GM23338 (cell line): ENCODE measurements around the gene CIB1. TPM values are rescaled to one million over a fixed set of nuclear protein-coding genes. Genes with fewer than 3 reads are reported as not detected.

Experiments used
- ATAC-seq: fragments of 200-7000 bp; cut with Tn5 transposase; 3 replicates; pipeline ENCODE4 v1.9.1; 2020
- DNase-seq: peaks from one replicate; pipeline ENCODE4 v3.0.0-alpha.2; 2015; ENCODE audit warnings: low spot score
- H2AFZ ChIP-seq: fragments of 200-600 bp; sonication (generic); 2 replicates; pipeline ENCODE4 v1.8.0; 2016; ENCODE audit warnings: antibody characterized with exemption, mild to moderate bottlenecking, moderate library complexity
- H3F3A ChIP-seq: fragments of 200-600 bp; sonication (generic); replicated peaks from 2 replicates; pipeline ENCODE4 v1.8.0; 2017; ENCODE audit warnings: antibody characterized with exemption, mixed run types, low read depth
- H3K27ac ChIP-seq: fragments of 200-600 bp; sonication (generic); 2 replicates; pipeline ENCODE4 v1.6.1; 2016; ENCODE audit warnings: low read depth
- H3K27me3 ChIP-seq: fragments of 200-600 bp; sonication (generic); 2 replicates; pipeline ENCODE4 v1.8.0; 2016; ENCODE audit warnings: mild to moderate bottlenecking, mixed run types, moderate library complexity; ENCODE audit not compliant: insufficient read depth
- H3K36me3 ChIP-seq: fragments of 200-600 bp; sonication (generic); 2 replicates; pipeline ENCODE4 v1.8.0; 2016; ENCODE audit warnings: mild to moderate bottlenecking; ENCODE audit not compliant: insufficient read depth
- H3K4me1 ChIP-seq: fragments of 200-600 bp; sonication (generic); 2 replicates; pipeline ENCODE4 v1.8.0; 2016; ENCODE audit warnings: mild to moderate bottlenecking, moderate library complexity; ENCODE audit not compliant: insufficient read depth
- H3K4me2 ChIP-seq: fragments of 200-600 bp; sonication (generic); 2 replicates; pipeline ENCODE4 v1.7.1; 2017; ENCODE audit warnings: mixed run types
- H3K4me3 ChIP-seq: fragments of 200-600 bp; sonication (generic); 2 replicates; pipeline ENCODE4 v1.6.1; 2016; ENCODE audit warnings: mixed run types
- H3K79me2 ChIP-seq: fragments of 200-600 bp; sonication (generic); replicated peaks from 2 replicates; pipeline ENCODE4 v1.8.0; 2017; ENCODE audit warnings: mild to moderate bottlenecking; ENCODE audit not compliant: insufficient read depth
- H3K9me2 ChIP-seq: fragments of 200-600 bp; sonication (generic); 2 replicates; pipeline ENCODE4 v1.8.0; 2017; ENCODE audit not compliant: insufficient read depth
- H4K20me1 ChIP-seq: fragments of 200-600 bp; sonication (generic); replicated peaks from 2 replicates; pipeline ENCODE4 v1.8.0; 2017; ENCODE audit warnings: mild to moderate bottlenecking; ENCODE audit not compliant: insufficient read depth
- H3K27ac Mint-ChIP-seq: 2 replicates; pipeline ENCODE4 v1.8.0; 2020; ENCODE audit warnings: inconsistent platforms, mild to moderate bottlenecking, moderate library complexity, mixed read lengths
- H3K27me3 Mint-ChIP-seq: 3 replicates; pipeline ENCODE4 v1.8.0; 2022; ENCODE audit warnings: low read depth, mild to moderate bottlenecking, moderate library complexity, mixed read lengths, inconsistent platforms; ENCODE audit not compliant: insufficient read depth, poor library complexity
- H3K36me3 Mint-ChIP-seq: 3 replicates; pipeline ENCODE4 v1.8.0; 2021; ENCODE audit warnings: low read depth, mild to moderate bottlenecking, inconsistent platforms, moderate library complexity, mixed read lengths
- H3K4me1 Mint-ChIP-seq: 3 replicates; pipeline ENCODE4 v1.8.0; 2020; ENCODE audit warnings: mild to moderate bottlenecking, inconsistent platforms, mixed read lengths
- H3K4me3 Mint-ChIP-seq: 3 replicates; pipeline ENCODE4 v1.8.0; 2021; ENCODE audit warnings: moderate library complexity, mild to moderate bottlenecking, inconsistent platforms, mixed read lengths
- H3K9me3 Mint-ChIP-seq: 3 replicates; pipeline ENCODE4 v1.8.0; 2020; ENCODE audit warnings: moderate library complexity, mild to moderate bottlenecking, inconsistent platforms, mixed read lengths
- CREB1 ChIP-seq: fragments of 250-450 bp; sonication (Bioruptor Pico); IDR thresholded peaks from 2 replicates; pipeline ENCODE4 v1.5.0; 2020; ENCODE audit warnings: low read depth, mild to moderate bottlenecking, moderate library complexity
- ETS1 ChIP-seq: IDR thresholded peaks from 2 replicates; pipeline ENCODE4 v1.6.1; 2016; ENCODE audit warnings: antibody characterized with exemption
- EZH2 ChIP-seq: fragments of 200-600 bp; sonication (generic); IDR thresholded peaks from one replicate; pipeline ENCODE4 v1.8.0; 2017; ENCODE audit warnings: antibody characterized with exemption, mild to moderate bottlenecking, low read depth; ENCODE audit not compliant: unreplicated experiment
- EZH2phosphoT487 ChIP-seq: fragments of 200-600 bp; sonication (generic); IDR thresholded peaks from one replicate; pipeline ENCODE4 v1.8.1; 2018; ENCODE audit warnings: antibody characterized with exemption; ENCODE audit not compliant: unreplicated experiment
- JUNB ChIP-seq: IDR thresholded peaks from one replicate; pipeline ENCODE4 v1.6.1; 2016; ENCODE audit warnings: antibody characterized with exemption; ENCODE audit not compliant: unreplicated experiment
- NANOG ChIP-seq: IDR thresholded peaks from 2 replicates; pipeline ENCODE4 v1.6.1; 2016; ENCODE audit warnings: antibody characterized with exemption, borderline replicate concordance
- POLR2AphosphoS5 ChIP-seq: IDR thresholded peaks from 2 replicates; pipeline ENCODE4 v1.6.1; 2016; ENCODE audit warnings: antibody characterized with exemption, low read depth
- STAT1 ChIP-seq: IDR thresholded peaks from one replicate; pipeline ENCODE4 v1.6.1; 2016; ENCODE audit warnings: antibody characterized with exemption; ENCODE audit not compliant: unreplicated experiment
- ZNF114 ChIP-seq: fragments of 250-450 bp; sonication (Bioruptor Pico); IDR thresholded peaks from 2 replicates; pipeline ENCODE4 v1.5.0; 2020; ENCODE audit warnings: mild to moderate bottlenecking, moderate library complexity
- ZNF331 ChIP-seq: fragments of 250-450 bp; sonication (Bioruptor Pico); IDR thresholded peaks from 2 replicates; pipeline ENCODE4 v1.5.0; 2020; ENCODE audit warnings: low read depth, mild to moderate bottlenecking, moderate library complexity
- polyA plus RNA-seq: library from polyadenylated mRNA; unstranded; fragments of >200 nt; fragmentation: Nextera tagmentation; extraction: Ambion mirVana; gene quantifications from 2 replicates; pipeline ENCODE4 v1.2.1, GENCODE V29; 2016
- total RNA-seq: library from RNA; depleted of rRNA; stranded (reverse); fragments of >200 nt; shearing (Covaris generic); gene quantifications from 2 replicates; pipeline ENCODE4 v1.2.3, GENCODE V29; 2014
- TF ChIP-seq, protein P1 (sequence below): IDR thresholded peaks from one replicate; pipeline ENCODE4 v1.6.1; 2018; ENCODE audit warnings: antibody characterized with exemption; ENCODE audit not compliant: unreplicated experiment
- TF ChIP-seq, protein P2 (sequence below), 2 experiments: fragments of 200-600 bp in 1 of 2; sonication (generic) in 1 of 2; conservative IDR thresholded peaks; 2 replicates each; pipeline versions ENCODE4 v1.5.1 to v1.6.1; 2016 to 2017; ENCODE audit warnings: antibody characterized with exemption in 2 of 2, low read depth in 2 of 2, mild to moderate bottlenecking in 2 of 2, moderate library complexity in 1 of 2
- TF ChIP-seq, protein P3 (sequence below): fragments of 250-450 bp; sonication (Bioruptor Pico); IDR thresholded peaks from 2 replicates; pipeline ENCODE4 v1.5.0; 2020; ENCODE audit warnings: mild to moderate bottlenecking, moderate library complexity

Gene CIB1
- total and polyA plus RNA-seq, 2 experiments from 2014 or later: 9.8 to 35.9 TPM

GRCh38 chr15:90227336-90227735 lies 6.4 kb downstream of the CIB1 start:
- H3K9me2 ChIP-seq: no peaks in the 10 kb centered on the region
- H2AFZ ChIP-seq: no peak overlapping the region
- Mint-ChIP-seq H3K4me3 (no peak overlapping the region), H3K36me3 (peaks cover 31% of the 10 kb centered on the region), H3K27ac (no peak overlapping the region), H3K9me3 (no peaks in the 10 kb centered on the region), H3K27me3 (peaks cover 8% of the 10 kb centered on the region), H3K4me1 (peaks cover 2% of the 10 kb centered on the region; the same call in 1 of the 3 replicates)
- no peak for ATAC-seq
- peaks cover under 1% of the 10 kb centered on the region; the same call in 1 of the 2 replicates for H3K4me1 ChIP-seq
- no peak overlapping the region for H3K4me3 ChIP-seq
- no peak for DNase-seq
- TF ChIP-seq NANOG (no peak), ETS1 (no peak), ZNF114 (no peak), JUNB (no peak), EZH2 (no peak), STAT1 (no peak), EZH2phosphoT487 (no peak), POLR2AphosphoS5 (no peak), ZNF331 (CRISPR knock-in tag) (no peak), CREB1 (CRISPR knock-in tag) (no peak)
- TF ChIP-seq, protein P1, sequence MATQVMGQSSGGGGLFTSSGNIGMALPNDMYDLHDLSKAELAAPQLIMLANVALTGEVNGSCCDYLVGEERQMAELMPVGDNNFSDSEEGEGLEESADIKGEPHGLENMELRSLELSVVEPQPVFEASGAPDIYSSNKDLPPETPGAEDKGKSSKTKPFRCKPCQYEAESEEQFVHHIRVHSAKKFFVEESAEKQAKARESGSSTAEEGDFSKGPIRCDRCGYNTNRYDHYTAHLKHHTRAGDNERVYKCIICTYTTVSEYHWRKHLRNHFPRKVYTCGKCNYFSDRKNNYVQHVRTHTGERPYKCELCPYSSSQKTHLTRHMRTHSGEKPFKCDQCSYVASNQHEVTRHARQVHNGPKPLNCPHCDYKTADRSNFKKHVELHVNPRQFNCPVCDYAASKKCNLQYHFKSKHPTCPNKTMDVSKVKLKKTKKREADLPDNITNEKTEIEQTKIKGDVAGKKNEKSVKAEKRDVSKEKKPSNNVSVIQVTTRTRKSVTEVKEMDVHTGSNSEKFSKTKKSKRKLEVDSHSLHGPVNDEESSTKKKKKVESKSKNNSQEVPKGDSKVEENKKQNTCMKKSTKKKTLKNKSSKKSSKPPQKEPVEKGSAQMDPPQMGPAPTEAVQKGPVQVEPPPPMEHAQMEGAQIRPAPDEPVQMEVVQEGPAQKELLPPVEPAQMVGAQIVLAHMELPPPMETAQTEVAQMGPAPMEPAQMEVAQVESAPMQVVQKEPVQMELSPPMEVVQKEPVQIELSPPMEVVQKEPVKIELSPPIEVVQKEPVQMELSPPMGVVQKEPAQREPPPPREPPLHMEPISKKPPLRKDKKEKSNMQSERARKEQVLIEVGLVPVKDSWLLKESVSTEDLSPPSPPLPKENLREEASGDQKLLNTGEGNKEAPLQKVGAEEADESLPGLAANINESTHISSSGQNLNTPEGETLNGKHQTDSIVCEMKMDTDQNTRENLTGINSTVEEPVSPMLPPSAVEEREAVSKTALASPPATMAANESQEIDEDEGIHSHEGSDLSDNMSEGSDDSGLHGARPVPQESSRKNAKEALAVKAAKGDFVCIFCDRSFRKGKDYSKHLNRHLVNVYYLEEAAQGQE: no peak
- TF ChIP-seq, protein P2, sequence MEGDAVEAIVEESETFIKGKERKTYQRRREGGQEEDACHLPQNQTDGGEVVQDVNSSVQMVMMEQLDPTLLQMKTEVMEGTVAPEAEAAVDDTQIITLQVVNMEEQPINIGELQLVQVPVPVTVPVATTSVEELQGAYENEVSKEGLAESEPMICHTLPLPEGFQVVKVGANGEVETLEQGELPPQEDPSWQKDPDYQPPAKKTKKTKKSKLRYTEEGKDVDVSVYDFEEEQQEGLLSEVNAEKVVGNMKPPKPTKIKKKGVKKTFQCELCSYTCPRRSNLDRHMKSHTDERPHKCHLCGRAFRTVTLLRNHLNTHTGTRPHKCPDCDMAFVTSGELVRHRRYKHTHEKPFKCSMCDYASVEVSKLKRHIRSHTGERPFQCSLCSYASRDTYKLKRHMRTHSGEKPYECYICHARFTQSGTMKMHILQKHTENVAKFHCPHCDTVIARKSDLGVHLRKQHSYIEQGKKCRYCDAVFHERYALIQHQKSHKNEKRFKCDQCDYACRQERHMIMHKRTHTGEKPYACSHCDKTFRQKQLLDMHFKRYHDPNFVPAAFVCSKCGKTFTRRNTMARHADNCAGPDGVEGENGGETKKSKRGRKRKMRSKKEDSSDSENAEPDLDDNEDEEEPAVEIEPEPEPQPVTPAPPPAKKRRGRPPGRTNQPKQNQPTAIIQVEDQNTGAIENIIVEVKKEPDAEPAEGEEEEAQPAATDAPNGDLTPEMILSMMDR (conservative IDR thresholded peaks at IDR 0.05; ENCODE audit: low read depth in 2 of 2): no peak
- TF ChIP-seq, protein P3, sequence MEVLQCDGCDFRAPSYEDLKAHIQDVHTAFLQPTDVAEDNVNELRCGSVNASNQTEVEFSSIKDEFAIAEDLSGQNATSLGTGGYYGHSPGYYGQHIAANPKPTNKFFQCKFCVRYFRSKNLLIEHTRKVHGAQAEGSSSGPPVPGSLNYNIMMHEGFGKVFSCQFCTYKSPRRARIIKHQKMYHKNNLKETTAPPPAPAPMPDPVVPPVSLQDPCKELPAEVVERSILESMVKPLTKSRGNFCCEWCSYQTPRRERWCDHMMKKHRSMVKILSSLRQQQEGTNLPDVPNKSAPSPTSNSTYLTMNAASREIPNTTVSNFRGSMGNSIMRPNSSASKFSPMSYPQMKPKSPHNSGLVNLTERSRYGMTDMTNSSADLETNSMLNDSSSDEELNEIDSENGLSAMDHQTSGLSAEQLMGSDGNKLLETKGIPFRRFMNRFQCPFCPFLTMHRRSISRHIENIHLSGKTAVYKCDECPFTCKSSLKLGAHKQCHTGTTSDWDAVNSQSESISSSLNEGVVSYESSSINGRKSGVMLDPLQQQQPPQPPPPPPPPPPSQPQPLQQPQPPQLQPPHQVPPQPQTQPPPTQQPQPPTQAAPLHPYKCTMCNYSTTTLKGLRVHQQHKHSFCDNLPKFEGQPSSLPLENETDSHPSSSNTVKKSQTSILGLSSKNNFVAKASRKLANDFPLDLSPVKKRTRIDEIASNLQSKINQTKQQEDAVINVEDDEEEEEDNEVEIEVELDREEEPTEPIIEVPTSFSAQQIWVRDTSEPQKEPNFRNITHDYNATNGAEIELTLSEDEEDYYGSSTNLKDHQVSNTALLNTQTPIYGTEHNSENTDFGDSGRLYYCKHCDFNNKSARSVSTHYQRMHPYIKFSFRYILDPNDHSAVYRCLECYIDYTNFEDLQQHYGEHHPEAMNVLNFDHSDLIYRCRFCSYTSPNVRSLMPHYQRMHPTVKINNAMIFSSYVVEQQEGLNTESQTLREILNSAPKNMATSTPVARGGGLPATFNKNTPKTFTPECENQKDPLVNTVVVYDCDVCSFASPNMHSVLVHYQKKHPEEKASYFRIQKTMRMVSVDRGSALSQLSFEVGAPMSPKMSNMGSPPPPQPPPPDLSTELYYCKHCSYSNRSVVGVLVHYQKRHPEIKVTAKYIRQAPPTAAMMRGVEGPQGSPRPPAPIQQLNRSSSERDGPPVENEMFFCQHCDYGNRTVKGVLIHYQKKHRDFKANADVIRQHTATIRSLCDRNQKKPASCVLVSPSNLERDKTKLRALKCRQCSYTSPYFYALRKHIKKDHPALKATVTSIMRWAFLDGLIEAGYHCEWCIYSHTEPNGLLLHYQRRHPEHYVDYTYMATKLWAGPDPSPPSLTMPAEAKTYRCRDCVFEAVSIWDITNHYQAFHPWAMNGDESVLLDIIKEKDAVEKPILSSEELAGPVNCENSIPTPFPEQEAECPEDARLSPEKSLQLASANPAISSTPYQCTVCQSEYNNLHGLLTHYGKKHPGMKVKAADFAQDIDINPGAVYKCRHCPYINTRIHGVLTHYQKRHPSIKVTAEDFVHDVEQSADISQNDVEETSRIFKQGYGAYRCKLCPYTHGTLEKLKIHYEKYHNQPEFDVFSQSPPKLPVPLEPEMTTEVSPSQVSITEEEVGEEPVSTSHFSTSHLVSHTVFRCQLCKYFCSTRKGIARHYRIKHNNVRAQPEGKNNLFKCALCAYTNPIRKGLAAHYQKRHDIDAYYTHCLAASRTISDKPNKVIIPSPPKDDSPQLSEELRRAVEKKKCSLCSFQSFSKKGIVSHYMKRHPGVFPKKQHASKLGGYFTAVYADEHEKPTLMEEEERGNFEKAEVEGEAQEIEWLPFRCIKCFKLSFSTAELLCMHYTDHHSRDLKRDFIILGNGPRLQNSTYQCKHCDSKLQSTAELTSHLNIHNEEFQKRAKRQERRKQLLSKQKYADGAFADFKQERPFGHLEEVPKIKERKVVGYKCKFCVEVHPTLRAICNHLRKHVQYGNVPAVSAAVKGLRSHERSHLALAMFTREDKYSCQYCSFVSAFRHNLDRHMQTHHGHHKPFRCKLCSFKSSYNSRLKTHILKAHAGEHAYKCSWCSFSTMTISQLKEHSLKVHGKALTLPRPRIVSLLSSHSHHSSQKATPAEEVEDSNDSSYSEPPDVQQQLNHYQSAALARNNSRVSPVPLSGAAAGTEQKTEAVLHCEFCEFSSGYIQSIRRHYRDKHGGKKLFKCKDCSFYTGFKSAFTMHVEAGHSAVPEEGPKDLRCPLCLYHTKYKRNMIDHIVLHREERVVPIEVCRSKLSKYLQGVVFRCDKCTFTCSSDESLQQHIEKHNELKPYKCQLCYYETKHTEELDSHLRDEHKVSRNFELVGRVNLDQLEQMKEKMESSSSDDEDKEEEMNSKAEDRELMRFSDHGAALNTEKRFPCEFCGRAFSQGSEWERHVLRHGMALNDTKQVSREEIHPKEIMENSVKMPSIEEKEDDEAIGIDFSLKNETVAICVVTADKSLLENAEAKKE (CRISPR knock-in tag): no peak
- no peaks in the 10 kb centered on the region; the same call in 1 of the 2 replicates for H4K20me1 ChIP-seq
- no peaks in the 10 kb centered on the region for H3K79me2 ChIP-seq
- no peak overlapping the region for H3K4me2 ChIP-seq
- H3F3A ChIP-seq: no peaks in the 10 kb centered on the region
- H3K36me3 ChIP-seq: peaks cover 12% of the 10 kb centered on the region
- no peak overlapping the region for H3K27ac ChIP-seq
- no peaks in the 10 kb centered on the region for H3K27me3 ChIP-seq
